Measurements from ENCODE around the gene TNS3.

DNA sequence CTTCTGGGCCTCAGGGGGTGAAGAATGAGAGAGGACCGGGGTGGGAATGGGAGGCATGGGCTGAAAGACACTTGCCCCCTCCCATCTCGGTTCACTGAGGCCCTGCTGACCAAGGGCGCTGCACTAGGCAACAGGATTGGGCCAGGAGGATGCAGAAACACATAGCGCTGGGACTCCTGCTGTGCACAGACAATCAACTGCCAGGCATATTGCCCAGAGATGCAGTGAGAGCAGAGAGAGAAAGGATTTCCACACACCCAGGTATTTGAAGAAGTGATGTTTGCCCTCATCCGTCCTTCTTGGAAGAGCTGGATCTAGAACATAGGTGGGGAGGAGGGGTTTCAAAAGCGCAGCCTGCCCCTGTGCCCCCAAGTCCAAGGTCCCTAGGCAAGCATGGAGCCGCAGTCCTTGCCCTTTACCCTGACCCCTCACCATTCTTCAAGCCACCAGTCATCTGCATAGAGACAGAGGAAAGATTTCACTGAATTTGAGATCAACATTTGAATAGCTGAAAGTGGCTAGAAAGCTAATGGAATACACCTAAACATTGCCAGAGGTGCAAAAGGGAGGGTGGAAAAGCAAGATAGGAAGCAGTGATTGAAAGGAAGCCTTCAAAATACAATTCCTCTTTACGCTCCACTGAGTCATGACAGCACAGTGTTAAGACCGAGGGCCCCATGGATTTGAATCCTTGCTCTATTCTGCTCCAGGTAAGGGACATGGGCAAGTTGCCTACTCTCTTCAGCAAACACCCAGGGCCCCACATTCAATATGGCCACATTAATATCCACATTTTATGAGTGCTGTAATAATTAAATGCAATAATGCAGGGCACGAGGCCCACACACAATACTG, 44.2 kb upstream of the TNS3 start:
- TF ChIP-seq CTCF (IDR thresholded peaks at IDR 0.05) (no peak), EP300 (IDR thresholded peaks at IDR 0.05) (no peak)
